NCI-H774 (cell line): ENCODE measurements around the gene HERC2.
A peak's percentile ranks its signal among the peaks of the same experiment; 100 is the strongest.
"Not testable (repeated sequence)": the region's sequence is repeated elsewhere in the genome, so short reads cannot be mapped to it uniquely, and the experiment has no call there.

Source experiments
- DNase-seq: peaks from one replicate; lab custom pipeline; 2025; lab: John Stamatoyannopoulos, UW

The HERC2 gene

GRCh38 chr15:28131400-28131799 lies 190.6 kb downstream of the HERC2 start:
- no peak for DNase-seq

GRCh38 chr15:28130651-28131050 lies 191.3 kb downstream of the HERC2 start:
- DNase-seq, result no peak

GRCh38 chr15:28129231-28129848 lies 192.6 kb downstream of the HERC2 start:
- no peak for DNase-seq

- no peak for DNase-seq
These were observed 193.9 kb downstream of the HERC2 start for GRCh38 chr15:28128031-28128430.

- no peak for DNase-seq
These were observed 194.9 kb downstream of the HERC2 start for GRCh38 chr15:28127036-28127435.

- peak; percentile 24 for DNase-seq
These were observed 196.0 kb downstream of the HERC2 start for GRCh38 chr15:28125673-28126651.

GRCh38 chr15:28124841-28125240 lies 197.1 kb downstream of the HERC2 start:
- no peak for DNase-seq

GRCh38 chr15:28123408-28124023 lies 198.5 kb downstream of the HERC2 start:
- DNase-seq, result peak; percentile 26

GRCh38 chr15:28122038-28122949 lies 199.7 kb downstream of the HERC2 start:
- DNase-seq, result no peak

- not testable (repeated sequence) for DNase-seq
These were observed 200.4 kb downstream of the HERC2 start for GRCh38 chr15:28121577-28121976.

GRCh38 chr15:28120359-28120640 lies 201.7 kb downstream of the HERC2 start:
- DNase-seq, result no peak

- no peak for DNase-seq
These were observed 203.4 kb downstream of the HERC2 start for GRCh38 chr15:28118531-28118930.

- DNase-seq, result no peak
These were observed 203.9 kb downstream of the HERC2 start for GRCh38 chr15:28118083-28118482.

GRCh38 chr15:28117432-28117990 lies 204.5 kb downstream of the HERC2 start:
- DNase-seq, result no peak

GRCh38 chr15:28116521-28117431 lies 205.2 kb downstream of the HERC2 start:
- DNase-seq, result no peak

GRCh38 chr15:28115871-28116270 lies 206.1 kb downstream of the HERC2 start:
- DNase-seq, result no peak

- no peak for DNase-seq
These were observed 207.0 kb downstream of the HERC2 start for GRCh38 chr15:28114721-28115622.

GRCh38 chr15:28114114-28114455 lies 207.9 kb downstream of the HERC2 start:
- DNase-seq, result no peak

GRCh38 chr15:28113394-28114113 lies 208.4 kb downstream of the HERC2 start:
- DNase-seq, result no peak
